Measurements from ENCODE around the gene CBFA2T2.
"Not testable (repeated sequence)": the region's sequence is repeated elsewhere in the genome, so short reads cannot be mapped to it uniquely, and the experiment has no call there.

Gene CBFA2T2

GRCh38 chr20:33622705-33623365, 132.9 kb downstream of the CBFA2T2 start:
- DNase-seq (ENCODE audit: low read depth in 2 of 2), result no peak

- no peak for DNase-seq (ENCODE audit: low read depth in 2 of 2)
Observed at GRCh38 chr20:33624399-33624798, 134.5 kb downstream of the CBFA2T2 start.

GRCh38 chr20:33626190-33626589, 136.3 kb downstream of the CBFA2T2 start:
- no peak for DNase-seq (ENCODE audit: low read depth in 2 of 2)

GRCh38 chr20:33627577-33628216, 137.8 kb downstream of the CBFA2T2 start:
- no peak for DNase-seq (ENCODE audit: low read depth in 2 of 2)

GRCh38 chr20:33629533-33629932, 139.6 kb downstream of the CBFA2T2 start:
- DNase-seq (ENCODE audit: low read depth in 2 of 2), result no peak

GRCh38 chr20:33629979-33630378, 140.1 kb downstream of the CBFA2T2 start:
- DNase-seq (ENCODE audit: low read depth in 2 of 2), result no peak

- no peak for DNase-seq (ENCODE audit: low read depth in 2 of 2)
Observed at GRCh38 chr20:33630507-33630906, 140.6 kb downstream of the CBFA2T2 start.

- not testable (repeated sequence) for DNase-seq (ENCODE audit: low read depth in 2 of 2)
Observed at GRCh38 chr20:33631910-33632309, 142.0 kb downstream of the CBFA2T2 start.

GRCh38 chr20:33635341-33635740, 145.4 kb downstream of the CBFA2T2 start:
- DNase-seq (ENCODE audit: low read depth in 2 of 2), result no peak

- DNase-seq (ENCODE audit: low read depth in 2 of 2), result no peak
Observed at GRCh38 chr20:33636776-33637175, 146.9 kb downstream of the CBFA2T2 start.

GRCh38 chr20:33640287-33640686, 150.4 kb downstream of the CBFA2T2 start:
- DNase-seq (ENCODE audit: low read depth in 2 of 2), result no peak

GRCh38 chr20:33644313-33645071, 154.6 kb downstream of the CBFA2T2 start:
- no peak for DNase-seq (ENCODE audit: low read depth in 2 of 2)

- DNase-seq (ENCODE audit: low read depth in 2 of 2), result no peak
Observed at GRCh38 chr20:33645072-33645358, 155.1 kb downstream of the CBFA2T2 start.

- no peak for DNase-seq (ENCODE audit: low read depth in 2 of 2)
Observed at GRCh38 chr20:33645396-33645795, 155.5 kb downstream of the CBFA2T2 start.

- no peak for DNase-seq (ENCODE audit: low read depth in 2 of 2)
Observed at GRCh38 chr20:33646191-33646590, 156.3 kb downstream of the CBFA2T2 start.

GRCh38 chr20:33646959-33647602, 157.2 kb downstream of the CBFA2T2 start:
- DNase-seq (ENCODE audit: low read depth in 2 of 2), result not testable (repeated sequence)

GRCh38 chr20:33647603-33648395, 157.9 kb downstream of the CBFA2T2 start:
- DNase-seq (ENCODE audit: low read depth in 2 of 2), result no peak

- DNase-seq (ENCODE audit: low read depth in 2 of 2), result no peak
Observed at GRCh38 chr20:33648396-33649004, 158.6 kb downstream of the CBFA2T2 start.

GRCh38 chr20:33649201-33649681, 159.3 kb downstream of the CBFA2T2 start:
- DNase-seq (ENCODE audit: low read depth in 2 of 2), result no peak

- DNase-seq (ENCODE audit: low read depth in 2 of 2), result no peak
Observed at GRCh38 chr20:33650111-33650752, 160.3 kb downstream of the CBFA2T2 start.
